Stimulated activated memory B cell treated with anti-CD40 and anti-IgM and Interleukin-4, amounts not matched to agents 10 μg/mL and 1 μg/mL and 100 μg/mL, for 72 hours (primary cell): Measurements from ENCODE around the gene PGBD5.

Experiments used
- ATAC-seq: fragments of 150-1000 bp; cut with Tn5 transposase; 2 replicates; pipeline ENCODE4 v1.10.0; 2021
- H3K27ac Mint-ChIP-seq: one replicate; pipeline ENCODE4 v1.8.0; 2022; ENCODE audit warnings: mild to moderate bottlenecking, mixed read lengths
- H3K27me3 Mint-ChIP-seq: one replicate; pipeline ENCODE4 v1.8.0; 2022; ENCODE audit warnings: mixed read lengths
- H3K36me3 Mint-ChIP-seq: one replicate; pipeline ENCODE4 v1.8.0; 2022; ENCODE audit warnings: mixed read lengths
- H3K4me1 Mint-ChIP-seq: one replicate; pipeline ENCODE4 v1.8.0; 2022; ENCODE audit warnings: mixed read lengths
- H3K4me3 Mint-ChIP-seq: one replicate; pipeline ENCODE4 v1.8.0; 2022; ENCODE audit warnings: mild to moderate bottlenecking, moderate library complexity, mixed read lengths
- H3K9me3 Mint-ChIP-seq: one replicate; pipeline ENCODE4 v1.8.0; 2022; ENCODE audit warnings: mixed read lengths

Gene PGBD5

DNA sequence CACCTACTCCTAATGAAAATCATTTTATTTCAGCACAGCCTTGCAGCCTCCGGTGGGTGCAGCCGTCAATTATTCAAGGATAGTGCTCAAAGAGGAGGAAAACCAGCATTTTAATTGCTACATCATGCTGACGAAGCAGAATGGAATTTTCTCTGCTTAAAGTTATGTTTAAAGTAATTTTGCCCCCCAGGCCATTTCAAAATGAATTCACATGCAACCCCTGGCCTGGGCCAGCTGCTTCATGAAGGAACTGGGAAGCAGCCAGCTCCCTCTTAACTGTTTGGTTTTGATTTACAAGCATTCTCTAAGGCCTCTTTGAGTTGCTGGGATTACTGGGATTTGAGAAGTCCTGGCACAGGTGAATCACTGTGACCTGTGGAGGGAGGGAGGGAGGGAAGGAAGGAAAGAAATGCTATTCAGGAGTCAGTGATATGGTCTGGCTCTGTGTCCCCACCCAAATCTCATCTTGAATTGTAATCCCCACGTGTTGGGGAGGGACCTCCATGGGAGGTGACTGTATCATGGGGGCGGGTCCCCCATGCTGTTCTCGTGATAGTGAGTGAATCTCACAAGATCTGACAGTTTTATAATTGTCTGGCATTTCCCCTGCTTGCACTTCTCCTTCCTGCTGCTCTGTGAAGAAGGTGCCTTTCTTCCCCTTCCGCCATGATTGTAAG, 66.0 kb downstream of the PGBD5 start:
- no peak overlapping the region for H3K4me3 Mint-ChIP-seq
- H3K36me3 Mint-ChIP-seq = no peaks in the 10 kb centered on the region
- no peaks in the 10 kb centered on the region for H3K4me1 Mint-ChIP-seq
- peaks cover 3% of the 10 kb centered on the region for H3K9me3 Mint-ChIP-seq
- no peak for ATAC-seq
- no peak overlapping the region for H3K27ac Mint-ChIP-seq
- H3K27me3 Mint-ChIP-seq = peaks cover 33% of the 10 kb centered on the region

DNA sequence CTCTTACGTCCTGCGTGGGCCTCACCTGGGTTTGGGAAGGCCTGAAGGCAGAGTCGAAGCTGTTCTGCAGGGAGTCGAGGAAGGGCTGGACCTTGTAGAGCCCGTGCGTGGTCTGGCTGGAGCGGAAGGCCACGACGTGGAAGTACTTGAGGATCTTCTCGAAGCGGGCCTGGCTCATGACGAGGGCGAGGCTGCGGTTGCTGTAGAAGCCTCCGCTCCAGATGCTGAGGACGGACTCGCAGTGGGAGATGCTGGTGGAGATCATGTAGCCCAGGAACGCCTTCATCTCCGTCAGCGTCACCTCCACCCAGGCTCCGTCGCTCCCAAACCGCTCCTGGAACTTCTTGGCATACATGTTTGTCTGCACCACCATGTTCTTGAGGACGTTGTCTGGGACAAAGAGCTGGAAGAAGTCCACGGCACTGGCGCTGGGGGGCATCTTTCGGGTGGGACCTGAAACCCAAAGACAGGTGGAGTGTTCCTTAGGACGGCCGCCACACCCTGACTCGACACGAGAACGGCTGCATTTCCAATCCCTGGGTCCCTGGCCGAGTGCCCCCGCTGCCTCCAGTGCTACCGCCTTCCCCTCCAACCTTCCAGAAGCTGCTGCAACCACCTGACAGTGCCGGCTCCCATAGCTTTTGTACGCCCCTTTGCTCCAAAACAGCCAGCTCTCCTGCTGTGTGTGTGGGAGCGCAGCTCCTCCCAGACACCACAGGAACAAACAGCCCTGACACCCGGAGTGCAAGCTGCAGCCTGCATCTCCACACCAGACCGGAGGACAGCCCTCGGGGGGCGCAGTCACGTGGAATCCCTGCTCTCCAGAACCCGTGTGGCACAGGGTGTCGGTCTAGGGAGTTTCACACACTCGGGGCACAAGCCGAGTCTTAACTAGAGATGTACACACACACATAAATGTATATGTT, 69.0 kb downstream of the PGBD5 start:
- no peaks in the 10 kb centered on the region for H3K36me3 Mint-ChIP-seq
- H3K27ac Mint-ChIP-seq = no peak overlapping the region
- H3K4me1 Mint-ChIP-seq = no peaks in the 10 kb centered on the region
- H3K27me3 Mint-ChIP-seq = peaks cover 36% of the 10 kb centered on the region
- peaks cover 3% of the 10 kb centered on the region for H3K9me3 Mint-ChIP-seq
- no peak overlapping the region for H3K4me3 Mint-ChIP-seq
- no peak for ATAC-seq

DNA sequence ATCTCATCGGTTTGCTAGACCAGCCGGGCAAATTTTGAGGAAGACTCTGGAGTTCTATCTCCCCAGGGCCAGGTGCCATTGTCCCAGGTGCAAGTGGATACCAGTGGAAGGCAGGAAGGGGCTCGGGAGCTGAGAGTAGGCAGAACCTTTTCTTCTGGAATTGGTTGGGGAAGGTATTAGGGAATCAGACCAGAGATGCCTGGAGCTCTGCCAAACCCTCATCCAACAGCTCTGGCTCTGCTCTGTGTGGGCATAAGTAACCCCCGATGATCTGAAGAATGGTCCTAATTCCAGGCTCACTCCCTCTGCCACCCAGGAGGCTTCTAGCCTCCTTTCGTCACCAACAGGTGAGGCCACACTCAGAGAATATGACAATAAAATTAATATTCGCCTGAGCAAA, 69.9 kb downstream of the PGBD5 start:
- no peak for ATAC-seq
- Mint-ChIP-seq H3K27me3 (peaks cover 29% of the 10 kb centered on the region), H3K9me3 (peaks cover 3% of the 10 kb centered on the region), H3K4me3 (no peak overlapping the region), H3K27ac (no peak overlapping the region), H3K36me3 (no peaks in the 10 kb centered on the region), H3K4me1 (no peaks in the 10 kb centered on the region)

DNA sequence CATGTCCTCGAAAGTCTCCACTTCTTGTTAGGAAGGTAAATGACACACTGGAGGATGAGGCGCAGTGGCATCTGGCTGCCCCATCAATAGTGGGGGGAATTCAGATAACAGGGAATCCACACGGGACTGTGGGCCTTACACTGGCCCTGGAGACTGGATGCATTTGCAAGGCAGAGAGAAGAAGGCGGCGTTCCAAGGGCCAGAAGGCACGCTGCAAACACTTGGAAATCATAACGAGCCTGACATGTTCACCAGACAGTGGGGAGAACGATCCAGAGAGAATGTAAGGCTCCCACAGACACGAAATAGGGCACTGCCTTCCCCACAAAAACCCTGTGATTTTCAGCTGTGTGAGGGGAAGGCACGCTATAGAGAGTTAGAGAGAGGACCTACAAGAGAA, 70.5 kb downstream of the PGBD5 start:
- Mint-ChIP-seq H3K4me1 (no peaks in the 10 kb centered on the region), H3K9me3 (peaks cover 3% of the 10 kb centered on the region), H3K4me3 (no peak overlapping the region), H3K27me3 (peaks cover 23% of the 10 kb centered on the region), H3K27ac (no peak overlapping the region), H3K36me3 (no peaks in the 10 kb centered on the region)
- ATAC-seq = no peak

DNA sequence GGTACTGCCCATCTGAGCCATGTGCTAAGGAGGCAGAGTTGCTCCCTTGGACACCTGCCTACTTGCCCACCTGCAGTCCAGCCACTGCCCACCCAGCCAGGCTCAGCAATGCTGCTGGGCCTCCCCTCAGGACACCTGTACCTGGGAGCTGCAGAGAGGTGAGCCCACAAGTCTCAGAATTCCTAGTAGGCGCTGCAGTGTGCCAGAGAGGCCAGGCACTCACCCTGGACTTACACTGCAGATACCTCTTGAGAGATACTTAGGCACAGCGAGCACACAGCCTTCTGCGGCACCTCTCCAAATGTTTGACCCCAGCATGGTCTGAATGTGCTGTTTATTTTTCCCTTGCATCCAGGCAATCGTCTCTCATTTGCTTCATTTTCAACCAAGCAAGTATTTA, 71.0 kb downstream of the PGBD5 start:
- ATAC-seq = no peak
- Mint-ChIP-seq H3K27ac (no peak overlapping the region), H3K36me3 (no peaks in the 10 kb centered on the region), H3K9me3 (no peaks in the 10 kb centered on the region), H3K4me3 (no peak overlapping the region), H3K27me3 (peaks cover 23% of the 10 kb centered on the region), H3K4me1 (no peaks in the 10 kb centered on the region)

DNA sequence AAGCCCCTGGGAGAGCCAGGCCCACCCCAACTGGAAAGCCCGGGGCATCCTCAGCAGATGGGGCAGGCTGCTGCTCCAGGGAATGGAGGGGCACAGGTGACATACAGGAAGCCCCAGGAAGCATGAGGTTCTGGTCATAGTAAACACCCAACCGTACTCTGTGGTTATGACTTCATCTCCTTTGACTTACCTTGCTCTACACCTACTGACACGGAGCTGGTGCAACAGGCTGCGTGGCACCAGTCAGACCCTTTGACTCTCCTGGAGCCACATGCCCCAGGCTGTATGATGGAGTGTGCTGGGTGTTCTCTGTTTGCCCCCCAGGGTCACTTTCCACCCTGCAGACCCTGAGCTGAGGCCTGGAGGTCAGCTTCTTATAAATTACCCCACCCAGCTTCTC, 72.1 kb downstream of the PGBD5 start:
- Mint-ChIP-seq H3K9me3 (no peaks in the 10 kb centered on the region), H3K27me3 (peaks cover 23% of the 10 kb centered on the region), H3K36me3 (no peaks in the 10 kb centered on the region), H3K27ac (no peak overlapping the region), H3K4me3 (no peak overlapping the region), H3K4me1 (no peaks in the 10 kb centered on the region)
- ATAC-seq = no peak

DNA sequence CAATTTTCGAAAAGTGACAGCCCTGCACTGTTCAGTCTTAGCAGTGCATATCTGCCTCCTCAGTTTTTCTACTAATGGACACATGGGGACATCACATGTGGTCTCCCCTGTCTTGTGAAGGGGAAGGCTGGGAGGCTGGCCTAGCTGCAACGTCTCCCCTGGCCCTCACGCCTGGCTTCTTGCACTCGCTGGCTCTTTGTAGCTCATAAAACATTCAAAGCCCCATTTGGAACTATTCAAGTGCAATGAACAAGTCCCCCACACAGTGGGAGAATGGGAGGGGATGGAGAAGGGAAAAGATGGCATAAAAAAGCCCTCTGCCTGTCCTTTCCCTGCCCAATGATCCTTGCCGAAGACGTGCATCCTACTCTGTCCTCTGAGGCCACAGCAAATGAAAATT, 73.6 kb downstream of the PGBD5 start:
- Mint-ChIP-seq H3K27ac (no peak overlapping the region), H3K4me3 (no peak overlapping the region), H3K27me3 (peaks cover 32% of the 10 kb centered on the region)

DNA sequence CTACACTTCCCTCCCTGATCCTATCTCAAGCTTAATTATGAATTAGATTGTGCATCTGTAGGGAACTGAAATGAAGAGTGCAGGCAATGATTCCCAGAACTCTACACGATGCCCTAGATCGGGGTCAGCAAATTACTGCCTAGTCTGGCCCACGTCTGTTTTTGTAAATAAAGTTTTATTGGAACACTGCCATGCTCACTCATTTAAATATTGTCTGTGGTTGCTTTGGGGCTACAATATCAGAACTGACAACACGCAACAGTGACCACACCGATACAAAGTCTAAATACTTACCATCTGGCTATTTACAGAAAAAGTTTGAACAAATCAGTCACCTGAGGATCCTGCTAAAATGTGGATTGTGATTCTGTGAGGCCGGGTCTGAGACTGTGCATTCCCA, 74.1 kb downstream of the PGBD5 start:
- ATAC-seq = no peak
- H3K27ac Mint-ChIP-seq = no peak overlapping the region

More for the DNA sequence above, 73.6 kb downstream of the PGBD5 start:
- Mint-ChIP-seq H3K9me3 (no peaks in the 10 kb centered on the region), H3K36me3 (no peaks in the 10 kb centered on the region), H3K4me1 (no peaks in the 10 kb centered on the region)
- no peak for ATAC-seq

DNA sequence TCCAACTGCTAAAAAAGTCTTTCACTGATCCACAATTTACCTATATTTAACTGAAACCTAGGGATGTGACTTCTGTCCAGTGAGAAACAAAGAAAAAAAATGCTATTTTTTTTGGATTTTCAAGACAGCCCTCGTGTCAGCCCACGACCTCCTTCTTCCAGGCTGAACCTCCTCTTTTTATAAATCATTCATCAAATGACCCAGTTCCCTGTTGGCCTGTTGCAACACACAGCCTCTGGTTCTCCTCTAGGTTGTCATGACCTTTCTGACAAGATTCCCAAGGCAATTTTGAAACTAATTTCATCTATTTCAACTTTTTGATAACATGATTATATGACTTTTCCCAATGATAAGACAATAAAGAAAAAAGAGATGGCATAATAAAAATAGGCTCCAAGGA, 74.6 kb downstream of the PGBD5 start:
- Mint-ChIP-seq H3K9me3 (no peaks in the 10 kb centered on the region), H3K27ac (no peak overlapping the region), H3K36me3 (no peaks in the 10 kb centered on the region), H3K27me3 (peaks cover 21% of the 10 kb centered on the region), H3K4me3 (no peak overlapping the region), H3K4me1 (no peaks in the 10 kb centered on the region)
- ATAC-seq = no peak

More for the DNA sequence above, 74.1 kb downstream of the PGBD5 start:
- Mint-ChIP-seq H3K36me3 (no peaks in the 10 kb centered on the region), H3K4me1 (no peaks in the 10 kb centered on the region), H3K27me3 (peaks cover 26% of the 10 kb centered on the region), H3K9me3 (no peaks in the 10 kb centered on the region), H3K4me3 (no peak overlapping the region)

DNA sequence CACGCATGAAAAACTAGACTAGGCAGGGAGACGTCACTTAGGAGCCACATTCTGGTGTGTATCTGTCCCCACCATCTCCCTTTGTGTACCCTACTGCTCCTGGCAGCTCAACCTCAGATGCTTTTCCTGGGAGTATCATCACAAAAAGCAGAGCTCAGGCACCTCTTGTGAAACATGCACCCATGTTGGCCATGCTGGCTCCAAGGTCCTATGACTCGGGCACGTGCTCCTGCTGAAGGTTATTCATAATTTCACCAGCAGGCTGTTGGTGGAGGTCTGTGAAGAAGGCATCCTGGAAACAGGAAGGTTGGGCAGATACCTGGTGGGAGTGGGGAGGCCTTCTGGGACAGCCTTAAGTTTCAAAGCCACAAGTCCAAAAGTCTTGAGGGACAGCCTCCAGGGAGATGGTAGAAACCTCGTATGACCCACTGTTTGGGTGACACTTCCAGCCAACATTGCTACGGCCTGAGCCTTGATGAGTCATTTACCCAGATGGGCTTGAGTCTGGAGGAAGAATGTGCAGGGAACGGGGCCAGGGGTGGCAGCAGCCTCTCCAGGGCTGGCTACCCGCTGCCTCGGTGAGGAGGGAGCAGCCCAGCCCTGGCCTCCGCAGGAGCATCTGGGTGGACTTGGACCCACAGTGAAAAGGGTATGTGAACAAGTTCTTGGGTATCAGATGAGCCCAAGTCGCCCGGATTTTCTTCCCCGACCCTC, 75.8 kb downstream of the PGBD5 start:
- no peak for ATAC-seq
- Mint-ChIP-seq H3K9me3 (no peaks in the 10 kb centered on the region), H3K27ac (no peak overlapping the region), H3K27me3 (peaks cover 14% of the 10 kb centered on the region), H3K4me1 (no peaks in the 10 kb centered on the region), H3K4me3 (no peak overlapping the region), H3K36me3 (no peaks in the 10 kb centered on the region)

DNA sequence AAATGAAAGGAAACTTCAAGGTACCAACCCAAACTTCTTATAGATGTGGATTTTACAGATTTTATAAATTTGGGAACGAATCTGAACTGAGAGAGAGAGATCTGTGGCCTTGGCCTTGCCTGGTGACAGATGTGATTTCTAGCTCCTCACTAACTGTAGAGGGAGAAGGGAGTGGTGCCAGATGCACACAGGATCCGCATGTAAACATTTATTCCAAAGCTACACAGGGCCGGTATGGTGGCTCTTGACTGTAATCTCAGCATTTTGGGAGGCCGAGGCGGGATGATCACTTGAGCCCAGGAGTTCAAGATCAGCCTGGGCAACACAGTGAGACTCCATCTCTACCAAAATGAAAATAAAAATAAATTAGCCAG, 77.1 kb downstream of the PGBD5 start:
- no peaks in the 10 kb centered on the region for H3K36me3 Mint-ChIP-seq
- peaks cover 20% of the 10 kb centered on the region for H3K27me3 Mint-ChIP-seq
- no peak overlapping the region for H3K4me3 Mint-ChIP-seq
- no peaks in the 10 kb centered on the region for H3K9me3 Mint-ChIP-seq
- no peak for ATAC-seq
- no peak overlapping the region for H3K27ac Mint-ChIP-seq
- H3K4me1 Mint-ChIP-seq = no peaks in the 10 kb centered on the region

DNA sequence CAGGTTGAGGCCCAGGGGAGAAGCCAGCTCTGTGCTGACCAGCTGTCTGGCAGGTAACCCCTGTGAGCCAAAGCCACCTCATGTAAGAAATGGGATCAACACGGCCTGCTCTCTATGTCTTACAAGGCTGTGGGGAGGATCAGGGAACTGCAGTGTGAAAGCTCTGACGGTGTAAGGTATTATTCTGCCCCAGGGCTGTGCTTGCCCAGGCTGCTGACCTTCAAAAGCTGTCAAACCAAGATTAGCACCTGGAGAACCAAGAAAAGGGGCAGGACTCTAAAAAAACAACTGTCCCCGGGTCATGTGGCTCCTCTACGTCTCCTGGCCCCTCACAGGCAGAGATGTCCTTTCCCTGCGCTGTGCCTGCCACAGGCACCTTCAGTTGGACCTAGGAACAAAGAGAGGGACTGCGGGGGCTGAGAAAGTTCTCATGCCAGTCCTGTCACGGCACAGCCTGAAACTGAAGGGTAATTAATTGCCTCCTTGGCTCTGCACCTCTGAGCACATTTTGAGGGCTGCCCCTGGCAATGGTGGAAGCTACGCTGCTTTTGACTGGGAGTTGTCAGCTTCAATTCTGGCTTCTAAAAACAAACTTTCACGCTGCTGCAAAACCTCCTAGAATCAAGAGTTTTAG, 77.6 kb downstream of the PGBD5 start:
- ATAC-seq = no peak
- H3K36me3 Mint-ChIP-seq = no peaks in the 10 kb centered on the region
- H3K4me1 Mint-ChIP-seq = no peaks in the 10 kb centered on the region
- H3K4me3 Mint-ChIP-seq = no peak overlapping the region
- no peak overlapping the region for H3K27ac Mint-ChIP-seq
- H3K9me3 Mint-ChIP-seq = no peaks in the 10 kb centered on the region
- peaks cover 20% of the 10 kb centered on the region for H3K27me3 Mint-ChIP-seq

DNA sequence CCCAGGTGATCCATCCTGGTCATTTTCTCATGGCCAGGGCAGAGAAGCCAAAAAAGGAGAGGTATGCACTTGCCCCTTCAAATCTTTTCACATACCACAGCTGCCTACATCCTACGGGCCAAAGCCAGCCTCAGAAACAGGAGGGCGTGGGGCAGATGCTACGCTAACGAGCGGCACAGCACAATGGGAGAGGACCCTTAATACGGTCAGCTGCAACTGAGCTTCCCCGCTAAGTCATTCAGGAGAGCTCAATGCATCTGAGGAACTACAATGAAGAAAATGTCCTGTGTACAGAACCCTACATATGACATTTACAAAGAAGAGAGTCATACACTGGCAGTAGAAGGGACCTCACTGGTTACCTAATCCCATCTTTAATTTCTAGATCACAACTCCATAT, 78.2 kb downstream of the PGBD5 start:
- Mint-ChIP-seq H3K9me3 (no peaks in the 10 kb centered on the region), H3K36me3 (no peaks in the 10 kb centered on the region), H3K27ac (no peak overlapping the region), H3K4me1 (no peaks in the 10 kb centered on the region), H3K4me3 (no peak overlapping the region), H3K27me3 (peaks cover 20% of the 10 kb centered on the region)
- no peak for ATAC-seq

DNA sequence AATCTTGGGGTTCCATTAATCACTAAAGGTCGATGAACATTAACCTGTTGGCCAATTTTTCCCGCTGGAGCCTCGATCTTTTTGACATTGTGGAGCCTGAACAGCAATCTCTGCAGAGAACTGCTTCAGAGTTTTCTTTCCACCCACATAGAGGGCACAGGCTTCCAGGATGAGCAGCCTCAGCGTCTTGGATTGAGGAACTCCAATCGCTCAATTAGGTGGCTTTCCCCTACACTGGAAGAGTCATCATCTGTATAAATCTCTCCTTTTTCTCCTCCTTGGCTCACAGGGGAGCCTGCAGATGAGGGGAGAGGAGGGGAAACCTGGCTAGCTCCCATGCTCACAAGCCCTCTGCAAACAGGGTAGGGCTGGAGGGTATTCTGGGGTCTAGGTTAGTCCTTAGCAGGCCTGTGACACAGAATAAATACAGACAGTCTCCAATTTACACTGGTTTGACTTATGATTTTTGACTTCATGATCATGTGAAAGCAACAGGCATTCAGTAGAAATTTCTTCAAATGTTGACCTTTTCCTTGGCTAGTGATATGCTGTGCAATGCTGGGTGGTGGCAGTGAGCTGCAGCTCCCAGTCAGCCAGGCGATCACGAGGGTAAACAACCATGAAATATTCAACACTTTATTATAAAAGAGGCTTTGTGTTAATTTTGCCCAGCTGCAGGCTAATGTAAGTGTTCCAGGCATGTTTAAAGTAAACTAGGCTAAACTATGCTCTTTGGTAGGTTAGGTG, 80.8 kb downstream of the PGBD5 start:
- no peaks in the 10 kb centered on the region for H3K36me3 Mint-ChIP-seq
- ATAC-seq = no peak
- no peaks in the 10 kb centered on the region for H3K9me3 Mint-ChIP-seq
- H3K27ac Mint-ChIP-seq = no peak overlapping the region
- no peaks in the 10 kb centered on the region for H3K4me1 Mint-ChIP-seq
- H3K27me3 Mint-ChIP-seq = peaks cover 20% of the 10 kb centered on the region
- H3K4me3 Mint-ChIP-seq = no peak overlapping the region

DNA sequence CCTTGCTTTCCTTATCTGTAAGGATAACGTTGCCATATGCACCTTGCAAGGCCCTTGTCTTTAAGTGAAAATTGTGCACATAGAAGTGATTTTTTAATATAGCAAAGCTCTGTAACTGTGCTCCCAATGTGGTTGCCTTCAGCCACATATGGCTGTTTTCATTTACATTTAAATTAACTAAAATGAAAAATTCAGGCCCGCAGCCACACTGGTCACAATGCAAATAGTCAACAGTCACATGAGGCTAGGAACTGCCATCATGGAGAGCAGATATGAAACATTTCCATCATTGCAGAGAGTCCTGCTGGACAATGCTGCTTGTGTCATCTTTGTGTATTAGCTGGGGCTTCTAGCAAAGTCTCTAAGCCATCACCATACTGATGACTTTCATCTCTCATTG, 83.4 kb downstream of the PGBD5 start:
- no peaks in the 10 kb centered on the region for H3K4me1 Mint-ChIP-seq
- H3K27me3 Mint-ChIP-seq = peaks cover 15% of the 10 kb centered on the region
- no peaks in the 10 kb centered on the region for H3K36me3 Mint-ChIP-seq
- H3K4me3 Mint-ChIP-seq = no peak overlapping the region
- no peak overlapping the region for H3K27ac Mint-ChIP-seq
- H3K9me3 Mint-ChIP-seq = no peaks in the 10 kb centered on the region
- no peak for ATAC-seq
